Measurements from ENCODE around the gene TOP1. TPM values are rescaled to one million over a fixed set of nuclear protein-coding genes. Genes with fewer than 3 reads are reported as not detected.

The TOP1 gene
- total RNA-seq, 1 donor, result 12.0 TPM

- TF ChIP-seq, protein P1, sequence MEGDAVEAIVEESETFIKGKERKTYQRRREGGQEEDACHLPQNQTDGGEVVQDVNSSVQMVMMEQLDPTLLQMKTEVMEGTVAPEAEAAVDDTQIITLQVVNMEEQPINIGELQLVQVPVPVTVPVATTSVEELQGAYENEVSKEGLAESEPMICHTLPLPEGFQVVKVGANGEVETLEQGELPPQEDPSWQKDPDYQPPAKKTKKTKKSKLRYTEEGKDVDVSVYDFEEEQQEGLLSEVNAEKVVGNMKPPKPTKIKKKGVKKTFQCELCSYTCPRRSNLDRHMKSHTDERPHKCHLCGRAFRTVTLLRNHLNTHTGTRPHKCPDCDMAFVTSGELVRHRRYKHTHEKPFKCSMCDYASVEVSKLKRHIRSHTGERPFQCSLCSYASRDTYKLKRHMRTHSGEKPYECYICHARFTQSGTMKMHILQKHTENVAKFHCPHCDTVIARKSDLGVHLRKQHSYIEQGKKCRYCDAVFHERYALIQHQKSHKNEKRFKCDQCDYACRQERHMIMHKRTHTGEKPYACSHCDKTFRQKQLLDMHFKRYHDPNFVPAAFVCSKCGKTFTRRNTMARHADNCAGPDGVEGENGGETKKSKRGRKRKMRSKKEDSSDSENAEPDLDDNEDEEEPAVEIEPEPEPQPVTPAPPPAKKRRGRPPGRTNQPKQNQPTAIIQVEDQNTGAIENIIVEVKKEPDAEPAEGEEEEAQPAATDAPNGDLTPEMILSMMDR (IDR thresholded peaks at IDR 0.05; ENCODE audit: insufficient read depth, low read length), result no peak
- no peak for DNase-seq (ENCODE audit: low read depth)
- H3K4me3 ChIP-seq (ENCODE audit: low read depth, low read length), result no peak overlapping the region
These were observed 23.9 kb upstream of the TOP1 start for GRCh38 chr20:41004531-41005360.

GRCh38 chr20:41005361-41005729, 23.3 kb upstream of the TOP1 start:
- DNase-seq (ENCODE audit: low read depth), result peak; percentile 99
- TF ChIP-seq, protein P1 (IDR thresholded peaks at IDR 0.05; ENCODE audit: insufficient read depth, low read length), result no peak
- no peak overlapping the region for H3K4me3 ChIP-seq (ENCODE audit: low read depth, low read length)

GRCh38 chr20:41006126-41006935, 22.3 kb upstream of the TOP1 start:
- TF ChIP-seq, protein P1 (IDR thresholded peaks at IDR 0.05; ENCODE audit: insufficient read depth, low read length), result no peak
- no peak for DNase-seq (ENCODE audit: low read depth)
- no peak overlapping the region for H3K4me3 ChIP-seq (ENCODE audit: low read depth, low read length)

GRCh38 chr20:41006936-41007474, 21.6 kb upstream of the TOP1 start:
- no peak for DNase-seq (ENCODE audit: low read depth)
- TF ChIP-seq, protein P1 (IDR thresholded peaks at IDR 0.05; ENCODE audit: insufficient read depth, low read length), result no peak
- no peak overlapping the region for H3K4me3 ChIP-seq (ENCODE audit: low read depth, low read length)

DNA sequence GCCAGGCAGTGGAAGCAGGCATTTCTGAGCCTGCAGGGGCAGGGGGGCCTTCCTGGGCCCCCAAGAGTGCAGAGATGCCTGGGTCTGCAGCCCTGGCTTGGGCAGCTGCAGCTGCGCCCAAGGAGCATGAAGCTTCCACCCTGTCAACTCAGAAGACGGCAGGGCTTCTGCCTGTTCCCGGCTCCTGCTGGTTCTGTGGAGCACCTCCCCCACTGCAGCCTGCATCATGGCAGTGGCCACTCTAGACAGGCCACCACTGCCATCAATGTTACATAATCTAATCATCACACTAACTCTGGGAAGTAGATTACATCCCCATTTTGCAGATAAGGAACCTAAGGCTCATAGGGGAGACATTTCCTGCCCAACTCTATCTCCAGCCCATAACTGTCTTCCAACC, 21.1 kb upstream of the TOP1 start:
- TF ChIP-seq, protein P1 (IDR thresholded peaks at IDR 0.05; ENCODE audit: insufficient read depth, low read length), result no peak
- H3K4me3 ChIP-seq (ENCODE audit: low read depth, low read length), result no peak overlapping the region
- DNase-seq (ENCODE audit: low read depth), result no peak

DNA sequence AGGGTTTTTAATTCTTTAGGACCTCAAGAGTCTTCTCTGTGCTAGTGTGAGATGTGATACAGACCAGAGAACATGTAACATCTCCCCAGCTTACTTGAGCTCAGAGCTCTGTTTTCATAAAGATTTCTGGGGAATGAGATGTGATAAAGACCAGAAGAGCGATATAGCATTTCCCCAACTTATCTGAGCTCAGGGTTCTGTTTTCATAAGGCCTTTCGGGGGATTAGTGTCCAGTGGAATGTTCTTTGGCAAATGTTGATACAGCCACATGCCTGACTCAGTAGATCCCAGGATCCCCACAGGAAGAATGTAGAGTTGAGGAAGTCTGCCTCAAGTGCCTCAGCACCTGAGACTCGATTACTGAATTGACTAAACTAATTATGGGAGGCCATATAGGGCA, 18.7 kb upstream of the TOP1 start:
- DNase-seq (ENCODE audit: low read depth), result peak; percentile 57
- TF ChIP-seq, protein P1 (IDR thresholded peaks at IDR 0.05; ENCODE audit: insufficient read depth, low read length), result no peak
- H3K4me3 ChIP-seq (ENCODE audit: low read depth, low read length), result no peak overlapping the region

All from fibroblast of the aortic adventitia (primary cell).